Measurements from ENCODE around the gene QRFP.

GRCh38 chr9:130862217-130862616, 34.4 kb downstream of the QRFP start:
- TF ChIP-seq CTCF (optimal IDR thresholded peaks at IDR 0.05 in 1 of 3, IDR thresholded peaks at IDR 0.05 in 1 of 3, conservative IDR thresholded peaks at IDR 0.05 in 1 of 3; ENCODE audit: extremely low read depth in 1 of 3, insufficient read depth in 2 of 3, low read length in 3 of 3) (no peak), EZH2 (IDR thresholded peaks at IDR 0.05; ENCODE audit: low read length) (no peak)
